Midbrain (tissue), 1 donor: Measurements from ENCODE around the gene C1orf174.
A peak's percentile ranks its signal among the peaks of the same experiment; 100 is the strongest.

Source experiments
- DNase-seq: peaks from one replicate; lab custom pipeline; 2025; lab: John Stamatoyannopoulos, UW

Gene C1orf174

DNA sequence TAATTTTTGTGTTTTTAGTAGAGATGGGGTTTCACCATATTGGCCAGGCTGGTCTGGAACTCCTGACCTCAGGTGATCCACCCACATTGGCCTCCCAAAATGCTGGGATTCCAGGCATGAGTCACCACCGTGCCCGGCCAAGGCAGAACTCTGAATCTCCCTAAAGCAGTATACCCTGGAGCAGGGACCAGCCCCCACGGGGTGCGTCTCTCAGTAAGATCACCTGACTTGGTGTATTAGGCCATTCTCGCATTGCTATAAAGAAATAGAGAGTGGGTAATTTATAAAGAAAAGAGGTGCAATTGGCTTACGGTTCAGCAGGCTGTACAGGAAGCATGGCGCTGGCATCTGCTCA is 28.6 kb downstream of the C1orf174 start:
- DNase-seq = no peak

DNA sequence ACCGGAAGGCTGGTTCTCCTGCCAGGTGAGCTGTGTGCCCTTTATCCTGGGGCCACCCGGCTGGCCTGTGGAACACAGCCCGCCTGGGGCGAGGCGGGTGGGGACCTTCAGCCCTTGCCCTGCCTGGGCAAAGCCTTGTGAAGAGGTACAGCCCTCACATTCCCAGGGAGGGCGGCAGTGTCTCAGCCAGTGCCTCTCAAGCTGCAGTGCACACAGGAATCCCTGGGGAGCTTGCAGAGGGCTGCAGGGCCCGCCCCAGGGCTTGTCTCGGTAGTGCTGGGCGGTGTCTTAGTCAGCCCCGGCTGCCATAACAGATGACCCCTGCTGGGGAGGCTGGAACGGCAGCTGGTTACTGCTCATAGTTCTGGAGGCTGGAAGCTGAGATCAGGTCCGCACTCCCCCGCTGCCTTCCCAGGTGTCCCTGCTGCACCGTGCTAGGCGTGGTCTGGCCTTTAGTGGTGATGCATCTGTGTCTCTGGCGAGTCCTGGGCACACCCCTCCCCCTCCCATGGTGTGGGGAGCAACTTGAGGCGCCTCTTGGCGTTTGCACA is 30.2 kb downstream of the C1orf174 start:
- DNase-seq = no peak

DNA sequence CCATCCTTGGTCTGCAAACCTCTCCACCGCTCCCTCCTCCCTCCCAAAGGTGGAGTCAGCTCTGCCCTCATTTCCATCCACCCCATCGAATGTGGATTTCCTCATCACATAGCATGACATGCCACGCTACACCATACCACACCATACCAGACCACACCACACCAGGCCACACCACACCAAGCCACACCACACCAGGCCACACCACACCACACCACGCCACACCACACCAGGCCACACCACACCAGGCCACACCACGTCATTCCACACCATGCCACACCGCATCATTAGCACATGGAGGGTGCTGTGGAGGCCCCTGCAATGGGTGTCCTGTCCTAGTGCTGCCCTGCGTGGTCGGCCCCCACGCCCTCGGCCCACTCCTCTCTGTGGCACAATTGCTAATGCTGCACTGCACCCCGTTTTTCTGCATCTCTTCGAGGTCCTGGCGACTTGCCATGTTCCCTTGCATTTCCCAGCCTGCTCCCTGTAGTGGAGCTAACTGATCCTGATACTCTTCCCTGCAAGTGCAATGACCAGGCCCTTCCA is 31.5 kb downstream of the C1orf174 start:
- DNase-seq = no peak

DNA sequence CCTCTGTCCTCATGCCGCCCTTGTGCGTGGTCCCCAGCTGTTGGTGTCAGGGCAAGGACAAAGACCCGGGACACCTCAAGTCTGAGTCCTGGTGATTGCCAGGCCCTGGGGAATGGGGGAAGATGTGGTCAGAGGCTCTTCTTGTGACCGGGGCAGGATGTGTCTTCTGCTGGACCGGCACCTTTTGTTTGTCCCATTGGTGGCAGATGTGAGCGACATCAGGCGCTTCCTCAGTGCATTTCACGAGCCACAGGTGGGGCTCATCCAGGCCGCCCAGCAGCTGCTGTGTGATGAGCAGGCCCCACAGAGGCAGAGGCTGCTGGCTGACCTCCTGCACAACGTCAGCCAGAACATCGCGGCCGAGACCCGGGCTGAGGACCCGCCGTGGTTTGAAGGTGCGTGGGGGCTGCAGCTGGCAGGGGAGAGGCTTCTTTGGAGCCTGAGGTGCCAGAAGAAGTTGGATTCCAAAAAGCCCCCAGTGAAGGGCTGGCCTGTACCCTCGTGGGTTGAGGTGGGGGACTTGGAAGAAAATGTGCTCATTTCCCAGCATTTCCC is 34.4 kb downstream of the C1orf174 start:
- no peak for DNase-seq

DNA sequence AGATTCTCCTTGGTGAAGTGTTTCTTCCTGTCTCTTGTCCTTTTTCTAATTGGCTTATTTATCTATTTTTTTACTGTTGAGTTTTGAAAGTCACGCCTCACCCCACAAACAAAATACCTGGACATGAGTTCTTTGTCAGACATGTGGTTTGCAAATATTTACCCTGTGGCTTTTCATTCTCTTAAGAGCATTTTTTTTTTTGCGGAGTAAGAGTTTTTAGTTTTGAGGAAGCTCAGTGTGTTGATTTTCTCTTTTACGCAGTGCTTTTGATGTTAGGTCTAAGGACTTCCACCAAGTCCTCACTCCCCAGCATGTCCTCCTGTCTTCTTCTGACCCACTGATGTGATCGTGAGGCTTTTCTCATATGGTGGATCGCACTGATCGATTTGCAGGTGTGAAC is 35.2 kb downstream of the C1orf174 start:
- no peak for DNase-seq

DNA sequence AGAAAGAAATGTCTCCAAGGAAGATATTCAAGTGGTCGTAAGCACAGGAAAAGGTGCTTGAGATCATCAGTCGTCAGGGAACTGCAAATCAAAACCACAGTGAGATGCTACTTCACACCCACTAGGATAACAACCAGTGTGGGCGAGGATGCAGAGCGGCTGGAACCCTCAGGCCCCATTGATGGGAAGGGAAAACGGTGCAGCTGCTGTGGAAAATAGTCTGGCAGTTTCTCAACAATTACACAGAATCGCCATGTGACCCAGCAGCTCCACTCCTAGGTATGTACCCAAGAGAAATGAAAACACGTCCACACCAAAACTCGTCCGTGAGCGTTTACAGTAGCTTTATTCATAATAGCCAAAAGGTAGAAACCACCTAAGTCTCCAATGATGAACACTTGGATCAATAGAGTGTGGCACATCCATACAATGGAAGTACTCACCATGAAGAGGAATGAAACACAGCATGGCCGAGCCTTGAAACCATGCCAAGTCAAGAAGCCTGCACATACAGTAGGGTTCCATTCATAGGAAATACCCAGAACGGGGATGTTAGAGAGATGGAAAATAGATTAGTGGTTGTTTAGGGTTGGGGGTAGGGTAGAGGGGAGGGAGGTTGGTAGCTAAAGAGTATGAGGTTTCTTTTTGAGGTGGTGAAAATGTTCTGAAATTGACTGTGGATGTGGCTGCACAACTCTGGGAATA is 36.7 kb downstream of the C1orf174 start:
- DNase-seq = peak; percentile 44

DNA sequence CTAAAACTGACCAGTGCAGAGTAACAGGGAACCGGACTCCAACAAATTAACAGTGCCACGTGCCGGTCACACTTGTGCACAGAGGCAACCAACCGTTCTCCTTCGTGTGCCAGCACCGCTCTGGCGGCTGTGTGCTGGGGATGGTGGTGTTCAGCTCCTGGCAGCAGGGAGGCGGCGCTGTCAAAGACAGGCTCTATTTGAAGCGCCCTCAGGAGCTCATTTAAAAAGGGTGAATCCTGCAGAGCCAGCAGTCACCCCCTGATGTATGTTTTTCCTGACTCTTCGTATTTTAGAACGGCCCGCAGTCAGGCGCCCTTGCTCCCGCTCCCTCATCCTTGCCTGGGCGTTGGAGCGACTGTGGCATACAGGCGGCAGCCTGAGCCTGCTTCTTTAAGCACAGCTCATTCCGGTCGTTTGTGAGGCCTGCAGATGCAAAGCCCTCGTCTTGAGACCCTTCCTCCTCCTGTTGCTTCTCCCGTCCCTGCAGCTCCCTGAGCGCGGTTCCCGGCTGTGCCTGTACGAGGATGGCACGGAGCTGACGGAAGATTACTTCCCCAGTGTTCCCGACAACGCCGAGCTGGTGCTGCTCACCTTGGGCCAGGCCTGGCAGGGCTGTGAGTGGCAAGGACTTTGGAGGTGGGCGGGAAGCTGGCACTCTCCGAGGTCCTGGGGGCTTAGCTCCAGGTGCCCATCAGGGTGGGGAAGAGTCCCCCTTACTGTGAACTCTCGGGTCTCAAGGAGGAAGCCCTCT is 41.7 kb downstream of the C1orf174 start:
- DNase-seq = peak; percentile 16

DNA sequence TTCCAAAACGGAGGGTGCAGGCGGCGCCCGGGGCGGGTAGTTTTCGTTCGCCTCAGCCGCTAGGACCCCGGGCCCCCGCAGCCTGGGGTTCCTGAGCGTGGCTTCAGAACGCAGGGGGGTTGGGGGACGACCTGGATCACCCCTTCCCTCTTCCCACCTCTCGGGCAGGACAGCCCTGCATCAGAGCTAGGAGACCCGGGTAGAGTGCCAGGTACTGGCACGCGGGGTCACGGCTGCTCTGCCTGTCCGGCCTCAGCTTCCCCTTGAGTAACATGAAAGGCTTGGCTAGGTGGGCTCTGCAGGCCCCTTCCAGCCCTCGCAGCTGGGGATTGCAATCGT is 42.3 kb downstream of the C1orf174 start:
- DNase-seq = no peak

DNA sequence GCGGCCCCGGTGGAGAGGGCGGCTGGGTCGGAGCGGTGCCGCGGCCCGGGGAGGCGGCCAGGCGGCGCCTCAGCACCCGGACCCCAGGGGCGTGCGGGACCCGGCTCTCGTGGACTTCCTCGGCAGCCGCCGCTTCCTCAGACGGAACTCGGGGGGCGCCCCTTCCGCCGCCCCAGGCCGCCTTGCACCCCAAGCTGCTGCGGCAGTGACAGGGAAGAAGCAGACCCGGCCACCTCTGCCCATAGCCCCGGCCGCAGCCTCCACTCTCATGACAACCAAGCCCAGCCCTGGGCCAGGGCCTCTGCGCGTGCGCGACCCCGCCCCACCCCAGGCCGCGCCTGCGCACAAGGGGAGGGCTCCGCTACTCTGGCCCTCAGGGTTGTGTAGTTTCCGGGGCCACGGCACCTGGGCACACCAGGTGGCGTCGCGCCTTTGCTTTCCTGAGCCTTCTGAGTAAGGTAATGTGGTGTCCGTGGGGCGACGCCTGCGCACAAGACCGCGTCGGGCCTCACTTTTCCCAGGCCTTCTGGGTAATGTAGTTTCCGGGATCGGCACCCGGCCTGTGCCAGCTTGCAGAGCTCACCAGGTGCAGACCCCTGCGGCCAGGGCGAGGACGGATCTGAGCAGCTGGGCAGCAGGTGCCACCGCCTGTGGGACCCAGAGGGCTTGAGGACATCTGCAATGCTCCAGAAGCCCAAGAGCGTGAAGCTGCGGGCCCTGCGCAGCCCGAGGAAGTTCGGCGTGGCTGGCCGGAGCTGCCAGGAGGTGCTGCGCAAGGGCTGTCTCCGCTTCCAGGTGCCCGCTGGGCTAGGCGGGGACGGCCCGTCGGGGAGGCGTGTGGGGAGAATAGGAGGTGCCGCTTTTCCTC is 42.9 kb downstream of the C1orf174 start, which contains the start of the genes CEP104 and DFFB:
Gene CEP104, minus strand, starts transcription at position 289 of the 868 bp plus-strand sequence. CDS start 4,804 bp downstream, outside the sequence.
Gene DFFB, plus strand, starts transcription at position 554 of the 868 bp plus-strand sequence. Its CDS starts 128 bp downstream, at position 682.
- DNase-seq = peak; percentile 87

DNA sequence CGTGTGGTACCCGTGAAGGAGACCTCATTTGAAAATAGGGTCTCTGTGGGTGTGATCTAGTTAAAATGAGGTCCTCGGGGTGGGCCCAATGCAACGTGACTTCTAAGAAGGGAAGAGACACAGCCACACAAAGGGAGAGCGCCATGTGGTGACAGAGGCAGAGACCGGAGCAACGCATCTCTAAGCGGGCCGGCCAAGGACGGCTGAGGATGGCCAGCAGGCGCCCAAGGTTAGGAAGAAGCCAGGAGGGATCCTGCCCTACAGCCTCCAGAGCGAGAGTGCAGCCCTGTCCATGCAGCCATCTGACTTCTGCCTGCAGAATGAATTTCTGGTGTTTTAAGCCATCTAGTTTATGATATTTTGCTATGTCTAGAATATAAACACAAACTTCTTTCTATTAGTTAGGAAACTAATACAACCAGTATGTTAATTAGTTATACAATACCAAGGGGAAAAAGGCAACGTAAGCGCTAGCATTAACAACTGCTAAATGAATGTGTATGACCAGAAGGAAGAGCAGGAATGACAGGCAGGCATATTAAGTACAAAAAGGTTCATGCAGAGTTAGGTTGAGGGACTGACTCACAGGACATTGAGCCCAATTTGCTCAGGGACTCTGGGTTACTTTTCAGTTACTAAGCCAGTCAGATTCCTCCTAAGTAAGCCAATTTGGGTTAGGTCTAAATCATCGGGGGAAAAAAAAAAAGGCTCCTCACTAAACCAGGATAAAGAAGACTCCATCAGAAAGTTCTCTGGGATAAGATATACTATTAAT is 47.2 kb downstream of the C1orf174 start:
- no peak for DNase-seq

DNA sequence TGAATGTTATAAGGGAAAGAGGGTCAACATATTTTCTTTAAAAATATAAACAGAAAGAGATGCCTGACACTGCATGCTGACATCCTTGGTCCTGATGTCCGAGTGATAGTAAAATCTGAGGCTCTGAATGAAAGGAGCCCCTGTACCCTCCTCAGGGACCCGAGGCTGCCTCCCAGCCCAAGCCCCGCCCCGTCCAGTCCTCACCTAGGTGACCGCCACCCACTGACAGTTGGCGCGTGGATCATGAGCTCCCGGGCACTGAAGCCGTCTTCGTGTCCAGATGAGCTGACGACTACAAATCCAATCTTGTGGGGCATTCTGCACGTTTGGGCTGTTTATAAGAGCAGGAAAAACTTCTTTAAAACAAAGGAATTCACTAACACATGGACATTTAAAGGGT is 48.0 kb downstream of the C1orf174 start:
- DNase-seq = no peak

DNA sequence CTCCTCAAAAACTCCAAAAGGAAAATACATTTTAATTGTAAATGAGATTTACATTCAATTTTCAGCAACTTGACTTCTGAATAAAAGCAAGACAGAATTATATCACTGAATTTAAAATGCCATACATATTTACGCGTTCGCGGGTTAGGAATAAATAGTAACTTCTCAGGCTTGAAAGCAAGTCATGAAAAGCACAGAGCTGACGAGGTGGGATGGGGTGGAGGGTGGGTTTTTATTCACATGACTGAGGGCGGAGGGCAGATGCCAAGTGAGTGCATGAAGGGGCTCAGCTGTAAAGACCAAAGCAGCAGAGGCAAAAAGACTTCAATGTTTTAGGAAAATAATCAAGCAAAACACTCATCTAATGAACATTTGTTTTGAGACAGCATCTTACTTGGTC is 48.8 kb downstream of the C1orf174 start:
- DNase-seq = no peak

DNA sequence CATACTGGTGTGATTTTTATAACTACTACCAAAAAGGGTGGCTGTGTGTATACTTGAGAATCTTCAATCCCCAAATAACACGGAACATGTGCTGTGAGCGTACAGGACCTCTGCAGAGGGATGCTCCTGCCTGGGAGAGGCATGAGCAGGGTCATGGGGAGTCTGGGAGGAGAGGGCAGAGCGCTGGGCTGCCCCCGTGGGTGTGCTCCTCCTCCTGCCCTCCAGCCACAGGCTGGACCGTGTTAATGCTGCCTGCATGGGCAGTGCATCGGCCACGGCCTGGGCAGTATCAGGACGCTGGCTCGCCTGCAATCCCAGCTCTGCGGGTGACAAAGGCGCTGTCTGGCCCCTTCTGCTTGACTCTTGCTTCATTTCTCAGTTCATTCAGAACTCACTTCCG is 49.2 kb downstream of the C1orf174 start:
- no peak for DNase-seq

DNA sequence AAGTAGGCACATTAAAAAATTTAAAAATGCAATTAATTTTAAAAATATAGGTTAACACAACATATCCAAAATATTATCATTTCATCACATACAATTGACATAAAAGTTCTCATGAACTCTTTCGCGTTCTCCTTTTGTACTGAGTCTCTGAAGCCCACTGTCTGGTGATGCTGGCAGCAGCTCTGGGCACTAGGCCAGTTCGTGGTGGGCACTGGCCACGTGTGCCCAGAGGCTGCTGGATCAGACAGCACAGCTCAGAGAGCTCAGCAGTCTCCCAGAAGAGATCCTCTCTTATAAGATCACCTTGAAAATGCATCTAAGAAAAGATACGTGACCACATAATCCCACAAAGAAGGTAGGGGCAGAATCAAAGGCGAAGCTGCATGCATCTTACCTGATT is 53.0 kb downstream of the C1orf174 start:
- DNase-seq = no peak

DNA sequence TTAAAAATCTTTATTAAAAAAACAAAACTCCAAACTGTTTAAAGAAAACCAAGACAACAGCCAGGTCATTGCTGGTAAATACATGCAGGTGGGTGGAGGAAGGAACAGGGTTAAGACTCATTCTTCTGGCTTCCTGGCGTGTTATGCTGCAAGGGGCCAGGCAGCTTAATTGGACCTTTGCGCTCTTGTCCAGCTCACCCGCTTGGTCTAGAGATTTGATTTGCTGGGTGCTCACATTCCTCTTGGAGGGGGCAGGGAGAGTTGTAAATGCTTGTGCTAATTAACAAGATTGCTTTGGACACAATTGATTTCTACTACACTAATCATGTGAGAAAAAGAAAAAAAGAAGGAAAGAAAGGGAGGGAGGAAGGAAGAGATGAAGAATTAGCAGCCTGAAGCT is 53.5 kb downstream of the C1orf174 start:
- no peak for DNase-seq

DNA sequence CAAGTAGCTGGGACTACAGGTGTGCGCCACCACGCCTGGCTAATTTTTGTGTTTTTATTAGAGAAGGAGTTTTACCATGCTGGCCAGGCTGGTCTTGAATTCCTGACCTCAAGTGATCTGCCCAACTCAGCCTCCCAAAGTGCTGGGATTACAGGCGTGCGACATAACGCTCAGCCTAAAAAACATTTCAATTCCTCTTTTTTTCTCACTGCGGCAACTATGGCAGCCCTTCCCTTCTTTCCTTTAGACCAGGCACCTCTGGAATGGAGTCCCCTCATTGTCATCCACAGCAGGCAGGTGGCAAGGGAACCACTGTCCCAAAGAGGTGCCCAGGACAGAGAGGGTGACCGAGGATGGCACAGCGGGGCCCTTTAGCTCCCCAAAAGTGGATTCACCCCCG is 57.2 kb downstream of the C1orf174 start:
- no peak for DNase-seq

DNA sequence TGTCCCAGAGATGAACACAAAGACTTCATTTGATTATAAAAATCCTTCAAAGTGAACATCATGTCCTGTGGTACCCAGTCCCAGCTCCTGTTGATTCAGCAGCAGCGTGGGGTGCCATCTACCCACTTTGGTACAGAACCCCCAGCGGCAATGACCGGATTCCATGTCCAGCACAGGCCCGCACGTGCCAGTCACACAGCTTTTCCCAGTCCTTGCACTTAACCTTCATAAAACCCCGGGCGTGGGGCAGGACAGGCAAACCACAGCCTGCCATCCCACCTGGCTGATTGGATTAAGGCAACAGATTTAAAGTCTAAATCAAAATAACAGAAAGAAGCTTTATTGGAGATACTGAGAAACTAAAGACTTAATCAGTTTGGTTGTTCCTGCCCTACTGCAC is 58.6 kb downstream of the C1orf174 start:
- DNase-seq = no peak
